ENCODE results near the gene IRF4. TPM values are rescaled to one million over a fixed set of nuclear protein-coding genes. Genes with fewer than 3 reads are reported as not detected.

Gene IRF4
- total RNA-seq, 1 experiment from 2014 or later = 0.15 TPM

GRCh38 chr6:411402-412145 lies 20.0 kb downstream of the IRF4 start:
- no peak for TF ChIP-seq EZH2phosphoT487 (IDR thresholded peaks at IDR 0.05; ENCODE audit: borderline replicate concordance, low read length)
- no peak for TF ChIP-seq CTCF (conservative IDR thresholded peaks at IDR 0.05; ENCODE audit: low read depth, low read length)
- no peak for TF ChIP-seq EZH2 (IDR thresholded peaks at IDR 0.05; ENCODE audit: low read length, unreplicated experiment)
- peaks cover 51% of the 10 kb centered on the region for H3K27me3 ChIP-seq (ENCODE audit: low read length)
- no peaks in the 10 kb centered on the region for H4K20me1 ChIP-seq (ENCODE audit: low read length)
- H3K4me3 ChIP-seq (ENCODE audit: low read length) = no peak overlapping the region
- intact Hi-C loops (cut with micrococcal nuclease) = no loop called here
- H3K36me3 ChIP-seq (ENCODE audit: low read depth, low read length) = no peaks in the 10 kb centered on the region
- H3K9ac ChIP-seq (ENCODE audit: low read length) = no peak overlapping the region
- peak overlapping the region; percentile 32; the same call in 1 of the 2 replicates for H3K4me2 ChIP-seq (ENCODE audit: low read length)
- H3K4me1 ChIP-seq (ENCODE audit: insufficient read depth, low read length) = peaks cover 5% of the 10 kb centered on the region
- no peaks in the 10 kb centered on the region for H3K9me2 ChIP-seq (replicated peaks; ENCODE audit: low read length)
- POLR2A ChIA-PET (ENCODE audit: unreplicated experiment) = no interaction called here
- no peaks in the 10 kb centered on the region for H3K79me2 ChIP-seq (ENCODE audit: low read length)
- H2AFZ ChIP-seq (ENCODE audit: low read length) = no peak overlapping the region
- no peak overlapping the region for H3K27ac ChIP-seq (ENCODE audit: low read length)
- H3F3A ChIP-seq (ENCODE audit: low read length, unreplicated experiment) = no peaks in the 10 kb centered on the region
- BruUV-seq (replicated peaks) = no TSS peak
- DNase-seq (peak; percentile 64), ATAC-seq (peak; percentile 85)
- H3K9me3 ChIP-seq (ENCODE audit: low read length) = no peaks in the 10 kb centered on the region
- CTCF ChIA-PET = interaction anchor here (0.6 kb wide), 1 partner anchor 223 kb away, joined by 3 read pairs; no protein-coding TSS in a partner anchor

DNA sequence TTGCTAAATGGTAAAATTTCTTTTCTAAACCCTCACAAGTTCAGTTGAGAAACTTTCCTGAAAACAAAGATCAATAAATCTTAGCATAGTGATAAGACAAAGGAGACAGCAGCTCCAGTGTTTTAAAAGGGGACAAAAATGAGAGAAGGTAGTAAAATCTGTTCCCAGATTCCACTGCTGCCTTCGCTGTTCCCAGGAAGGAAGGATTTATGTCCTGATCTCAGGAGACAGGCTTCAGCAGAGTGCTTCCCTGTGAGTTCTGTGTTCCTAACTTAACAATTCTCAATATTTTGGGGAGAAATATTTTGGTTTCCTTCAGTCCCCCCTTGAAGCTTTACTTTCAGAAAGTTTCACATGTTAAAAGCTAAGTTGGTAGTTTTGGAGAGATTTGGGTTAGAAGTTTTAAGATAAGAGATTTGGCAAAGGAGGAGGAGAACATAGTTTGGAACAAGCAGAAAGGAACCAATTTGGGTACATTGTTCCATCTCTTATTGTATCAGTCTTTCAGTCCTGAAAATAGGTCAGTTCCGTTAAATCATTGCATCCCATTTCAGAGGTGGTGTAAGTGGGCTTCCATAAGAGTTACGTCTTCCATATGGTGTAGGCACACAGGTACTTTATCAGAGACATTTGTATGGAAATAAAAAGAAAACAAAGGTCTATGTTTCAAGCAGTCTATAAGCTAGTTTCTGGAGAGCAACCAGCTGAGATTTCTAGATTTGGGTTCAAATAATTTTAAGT lies 20.8 kb downstream of the IRF4 start:
- Histone ChIP-seq H3K27ac (ENCODE audit: low read length) (no peak overlapping the region), H3F3A (ENCODE audit: low read length, unreplicated experiment) (no peaks in the 10 kb centered on the region), H3K4me2 (ENCODE audit: low read length) (no peak overlapping the region), H3K36me3 (ENCODE audit: low read depth, low read length) (no peaks in the 10 kb centered on the region), H3K9me3 (ENCODE audit: low read length) (no peaks in the 10 kb centered on the region), H4K20me1 (ENCODE audit: low read length) (no peaks in the 10 kb centered on the region), H3K79me2 (ENCODE audit: low read length) (no peaks in the 10 kb centered on the region), H3K9ac (ENCODE audit: low read length) (no peak overlapping the region), H3K9me2 (replicated peaks; ENCODE audit: low read length) (no peaks in the 10 kb centered on the region), H3K27me3 (ENCODE audit: low read length) (peaks cover 43% of the 10 kb centered on the region), H3K4me1 (ENCODE audit: insufficient read depth, low read length) (peaks cover 5% of the 10 kb centered on the region), H3K4me3 (ENCODE audit: low read length) (no peak overlapping the region), H2AFZ (ENCODE audit: low read length) (no peak overlapping the region)
- BruUV-seq (replicated peaks) = no TSS peak
- ATAC-seq (no peak), DNase-seq (no peak)
- intact Hi-C loops (cut with micrococcal nuclease) = no loop called here
- ChIA-PET POLR2A (ENCODE audit: unreplicated experiment) (no interaction called here), CTCF (interaction anchor here (0.6 kb wide), 1 partner anchor 224 kb away, joined by 3 read pairs; no protein-coding TSS in a partner anchor)
- TF ChIP-seq CTCF (conservative IDR thresholded peaks at IDR 0.05; ENCODE audit: low read depth, low read length) (no peak), EZH2 (IDR thresholded peaks at IDR 0.05; ENCODE audit: low read length, unreplicated experiment) (no peak), EZH2phosphoT487 (IDR thresholded peaks at IDR 0.05; ENCODE audit: borderline replicate concordance, low read length) (no peak)

- H3K36me3 ChIP-seq (ENCODE audit: low read depth, low read length) = no peaks in the 10 kb centered on the region
- POLR2A ChIA-PET (ENCODE audit: unreplicated experiment) = no interaction called here
- intact Hi-C loops (cut with micrococcal nuclease) = no loop called here
- TF ChIP-seq EZH2 (IDR thresholded peaks at IDR 0.05; ENCODE audit: low read length, unreplicated experiment) (no peak), EZH2phosphoT487 (IDR thresholded peaks at IDR 0.05; ENCODE audit: borderline replicate concordance, low read length) (no peak), CTCF (conservative IDR thresholded peaks at IDR 0.05; ENCODE audit: low read depth, low read length) (no peak)
- no peak overlapping the region for H3K27ac ChIP-seq (ENCODE audit: low read length)
- no peaks in the 10 kb centered on the region for H3F3A ChIP-seq (ENCODE audit: low read length, unreplicated experiment)
- DNase-seq (no peak), ATAC-seq (no peak)
- no TSS peak for BruUV-seq (replicated peaks)
- no peak overlapping the region for H2AFZ ChIP-seq (ENCODE audit: low read length)
- no peaks in the 10 kb centered on the region for H3K9me3 ChIP-seq (ENCODE audit: low read length)
- CTCF ChIA-PET = no interaction called here
- H3K9ac ChIP-seq (ENCODE audit: low read length) = no peak overlapping the region
- no peaks in the 10 kb centered on the region for H3K79me2 ChIP-seq (ENCODE audit: low read length)
- H3K4me2 ChIP-seq (ENCODE audit: low read length) = no peak overlapping the region
- H3K4me3 ChIP-seq (ENCODE audit: low read length) = no peak overlapping the region
- peaks cover 28% of the 10 kb centered on the region for H3K27me3 ChIP-seq (ENCODE audit: low read length)
- peaks cover 5% of the 10 kb centered on the region for H3K4me1 ChIP-seq (ENCODE audit: insufficient read depth, low read length)
- no peaks in the 10 kb centered on the region for H4K20me1 ChIP-seq (ENCODE audit: low read length)
- H3K9me2 ChIP-seq (replicated peaks; ENCODE audit: low read length) = no peaks in the 10 kb centered on the region
Measured at GRCh38 chr6:414447-414846, 22.9 kb downstream of the IRF4 start.
